Panc1 (cell line): ENCODE measurements around the gene ZMAT5.

Source experiments
- TF ChIP-seq, protein P1 (sequence below): fragments of 450-650 bp; IDR thresholded peaks from 2 replicates; pipeline ENCODE4 v1.5.1; 2017; ENCODE audit warnings: mild to moderate bottlenecking
- TF ChIP-seq, protein P2 (sequence below), 2 experiments: IDR thresholded peaks; 2 replicates each; pipeline ENCODE4 v1.6.1; 2011 to 2012; ENCODE audit warnings: low read depth in 2 of 2, control low read depth in 1 of 2, low read length in 1 of 2, mild to moderate bottlenecking in 1 of 2, moderate library complexity in 1 of 2; ENCODE audit not compliant: insufficient read depth in 1 of 2

DNA sequence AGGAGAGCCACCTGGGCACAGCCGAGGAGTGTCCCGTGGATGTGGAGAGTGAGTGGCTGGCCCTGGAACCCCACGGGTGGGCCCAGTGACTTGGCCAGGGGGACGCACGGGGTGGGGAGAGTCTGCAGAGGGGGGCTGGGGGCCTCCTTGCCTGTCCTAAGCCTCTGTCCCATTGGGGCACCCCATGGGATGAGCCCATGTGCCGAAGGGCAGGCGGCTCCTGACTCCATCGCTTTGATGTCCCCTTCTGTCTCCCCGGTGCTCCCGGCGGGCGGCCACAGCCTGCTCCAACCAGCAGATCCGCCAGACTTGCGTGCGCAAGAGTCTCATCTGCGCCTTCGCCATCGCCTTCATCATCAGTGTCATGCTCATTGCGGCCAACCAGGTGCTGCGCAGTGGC is 37.6 kb downstream of the ZMAT5 start:
- TF ChIP-seq, protein P1, sequence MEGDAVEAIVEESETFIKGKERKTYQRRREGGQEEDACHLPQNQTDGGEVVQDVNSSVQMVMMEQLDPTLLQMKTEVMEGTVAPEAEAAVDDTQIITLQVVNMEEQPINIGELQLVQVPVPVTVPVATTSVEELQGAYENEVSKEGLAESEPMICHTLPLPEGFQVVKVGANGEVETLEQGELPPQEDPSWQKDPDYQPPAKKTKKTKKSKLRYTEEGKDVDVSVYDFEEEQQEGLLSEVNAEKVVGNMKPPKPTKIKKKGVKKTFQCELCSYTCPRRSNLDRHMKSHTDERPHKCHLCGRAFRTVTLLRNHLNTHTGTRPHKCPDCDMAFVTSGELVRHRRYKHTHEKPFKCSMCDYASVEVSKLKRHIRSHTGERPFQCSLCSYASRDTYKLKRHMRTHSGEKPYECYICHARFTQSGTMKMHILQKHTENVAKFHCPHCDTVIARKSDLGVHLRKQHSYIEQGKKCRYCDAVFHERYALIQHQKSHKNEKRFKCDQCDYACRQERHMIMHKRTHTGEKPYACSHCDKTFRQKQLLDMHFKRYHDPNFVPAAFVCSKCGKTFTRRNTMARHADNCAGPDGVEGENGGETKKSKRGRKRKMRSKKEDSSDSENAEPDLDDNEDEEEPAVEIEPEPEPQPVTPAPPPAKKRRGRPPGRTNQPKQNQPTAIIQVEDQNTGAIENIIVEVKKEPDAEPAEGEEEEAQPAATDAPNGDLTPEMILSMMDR: no peak
- TF ChIP-seq, protein P2, sequence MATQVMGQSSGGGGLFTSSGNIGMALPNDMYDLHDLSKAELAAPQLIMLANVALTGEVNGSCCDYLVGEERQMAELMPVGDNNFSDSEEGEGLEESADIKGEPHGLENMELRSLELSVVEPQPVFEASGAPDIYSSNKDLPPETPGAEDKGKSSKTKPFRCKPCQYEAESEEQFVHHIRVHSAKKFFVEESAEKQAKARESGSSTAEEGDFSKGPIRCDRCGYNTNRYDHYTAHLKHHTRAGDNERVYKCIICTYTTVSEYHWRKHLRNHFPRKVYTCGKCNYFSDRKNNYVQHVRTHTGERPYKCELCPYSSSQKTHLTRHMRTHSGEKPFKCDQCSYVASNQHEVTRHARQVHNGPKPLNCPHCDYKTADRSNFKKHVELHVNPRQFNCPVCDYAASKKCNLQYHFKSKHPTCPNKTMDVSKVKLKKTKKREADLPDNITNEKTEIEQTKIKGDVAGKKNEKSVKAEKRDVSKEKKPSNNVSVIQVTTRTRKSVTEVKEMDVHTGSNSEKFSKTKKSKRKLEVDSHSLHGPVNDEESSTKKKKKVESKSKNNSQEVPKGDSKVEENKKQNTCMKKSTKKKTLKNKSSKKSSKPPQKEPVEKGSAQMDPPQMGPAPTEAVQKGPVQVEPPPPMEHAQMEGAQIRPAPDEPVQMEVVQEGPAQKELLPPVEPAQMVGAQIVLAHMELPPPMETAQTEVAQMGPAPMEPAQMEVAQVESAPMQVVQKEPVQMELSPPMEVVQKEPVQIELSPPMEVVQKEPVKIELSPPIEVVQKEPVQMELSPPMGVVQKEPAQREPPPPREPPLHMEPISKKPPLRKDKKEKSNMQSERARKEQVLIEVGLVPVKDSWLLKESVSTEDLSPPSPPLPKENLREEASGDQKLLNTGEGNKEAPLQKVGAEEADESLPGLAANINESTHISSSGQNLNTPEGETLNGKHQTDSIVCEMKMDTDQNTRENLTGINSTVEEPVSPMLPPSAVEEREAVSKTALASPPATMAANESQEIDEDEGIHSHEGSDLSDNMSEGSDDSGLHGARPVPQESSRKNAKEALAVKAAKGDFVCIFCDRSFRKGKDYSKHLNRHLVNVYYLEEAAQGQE (IDR thresholded peaks at IDR 0.05; ENCODE audit: insufficient read depth in 1 of 2, low read depth in 2 of 2, low read length in 1 of 2): no peak
